ENCODE data around the gene TGFBR2.
"Not testable (repeated sequence)": the region's sequence is repeated elsewhere in the genome, so short reads cannot be mapped to it uniquely, and the experiment has no call there.

The TGFBR2 gene

DNA sequence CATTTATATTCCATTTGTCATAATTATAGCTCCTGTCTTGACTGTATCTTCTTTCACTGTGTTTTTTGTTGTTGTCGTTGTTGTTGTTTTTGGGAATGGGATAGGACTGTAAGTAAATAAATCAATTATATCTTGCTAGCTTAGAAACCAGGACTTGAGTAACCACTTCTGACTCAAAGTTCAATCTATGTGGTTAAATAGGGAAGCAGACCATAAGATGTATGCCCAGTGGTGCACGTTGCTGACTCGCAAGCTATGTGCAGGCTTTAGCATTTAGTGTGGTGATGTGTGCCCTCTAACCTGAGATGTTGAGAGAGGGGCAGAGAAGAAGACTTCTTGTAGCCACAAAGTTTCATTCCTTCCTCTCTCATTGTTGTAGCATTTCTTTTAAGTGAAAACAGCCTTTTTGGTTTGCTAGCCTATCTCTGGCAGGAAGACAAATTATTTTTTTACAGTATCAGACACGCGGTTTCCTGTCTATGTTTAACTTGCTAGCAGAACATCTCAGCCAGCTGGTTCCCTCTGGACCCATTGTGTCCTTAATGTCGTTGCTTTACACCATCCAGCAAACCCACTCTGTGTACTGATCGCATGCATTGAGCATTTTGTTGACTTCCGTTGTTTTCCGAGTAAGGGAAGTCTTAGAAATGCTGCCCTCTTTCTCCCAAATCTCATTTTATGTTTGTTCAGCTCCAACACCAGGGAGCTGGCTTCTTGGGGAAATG lies 52.1 kb downstream of the TGFBR2 start:
- DNase-seq (ENCODE audit: low read depth) = no peak

DNA sequence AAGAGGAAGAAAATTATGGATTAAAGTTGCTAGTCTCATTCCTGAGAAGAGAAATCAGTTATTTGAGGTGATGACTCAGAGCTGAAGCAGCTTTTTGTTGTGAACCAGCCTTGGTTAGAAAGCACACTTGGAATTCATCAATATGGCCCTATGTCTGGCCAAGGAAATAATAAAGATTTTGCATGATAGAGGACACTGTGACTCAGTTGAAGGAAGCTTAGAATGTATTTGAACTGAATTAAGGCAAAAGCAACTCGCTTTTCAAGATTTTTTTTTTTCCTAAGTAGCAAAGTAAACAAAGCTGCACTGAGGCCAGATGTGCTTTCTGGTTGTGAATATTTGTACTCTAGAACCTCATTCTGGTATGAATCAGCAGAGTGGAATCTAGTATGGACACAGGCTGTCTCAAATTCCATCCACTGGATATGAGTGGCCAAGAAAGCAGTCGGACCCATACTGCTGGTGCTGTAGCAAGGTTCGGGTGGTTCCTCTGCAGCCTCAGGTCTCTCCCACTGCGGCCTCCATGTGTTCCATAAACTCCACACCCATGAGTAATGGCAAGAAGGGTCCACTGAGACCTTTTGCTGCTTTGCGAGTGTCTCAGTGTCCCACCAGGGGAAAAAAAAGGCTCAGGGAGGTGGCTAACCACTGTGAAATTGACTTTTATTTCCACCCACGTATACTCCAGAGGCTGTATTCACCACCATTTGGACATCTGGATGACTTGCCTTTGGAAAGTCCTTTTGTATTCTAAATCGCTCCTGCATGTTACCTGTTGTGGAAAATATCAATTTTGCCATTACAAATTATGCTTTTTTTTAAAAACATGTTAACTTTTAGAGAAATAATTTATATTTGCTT lies 53.1 kb downstream of the TGFBR2 start:
- DNase-seq (ENCODE audit: low read depth) = peak; percentile 87

DNA sequence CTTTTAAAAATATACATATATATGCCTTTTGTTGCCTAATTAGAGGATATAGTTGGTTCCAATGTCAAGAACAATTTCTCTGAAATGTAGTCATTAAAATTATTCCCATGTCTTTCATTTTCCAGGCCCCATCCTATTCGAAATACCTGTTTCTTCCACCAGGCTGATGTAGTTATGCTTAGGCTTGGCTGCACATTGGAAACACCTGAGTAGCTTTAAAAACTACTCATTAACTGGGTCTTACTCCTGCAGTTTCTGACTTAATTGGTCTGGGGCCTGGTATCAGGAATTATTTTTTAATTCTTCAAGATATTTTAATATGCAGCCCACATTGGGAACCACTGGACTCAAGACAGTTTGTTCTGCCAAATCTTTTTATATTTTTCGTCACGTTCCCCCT lies 53.7 kb downstream of the TGFBR2 start:
- DNase-seq (ENCODE audit: low read depth) = no peak

DNA sequence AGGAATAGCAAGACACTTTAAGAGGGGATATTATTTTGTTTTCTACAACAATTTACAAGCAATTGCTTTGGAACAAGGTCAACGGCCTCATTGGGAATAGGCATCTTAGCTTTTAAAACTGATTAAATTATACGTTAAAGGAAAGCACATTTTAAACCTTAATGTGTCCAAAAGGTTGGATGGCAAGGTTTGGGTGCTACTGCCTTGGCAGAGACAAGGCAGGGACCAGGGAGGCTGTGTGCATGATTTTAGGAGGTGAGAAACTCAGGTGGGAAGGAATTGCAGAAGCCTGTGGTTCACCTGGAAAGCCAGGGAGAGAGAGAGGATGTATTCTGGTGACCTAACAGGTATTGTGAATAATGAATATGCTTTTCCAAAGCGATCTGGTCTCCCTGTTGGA lies 54.3 kb downstream of the TGFBR2 start:
- DNase-seq (ENCODE audit: low read depth) = no peak

DNA sequence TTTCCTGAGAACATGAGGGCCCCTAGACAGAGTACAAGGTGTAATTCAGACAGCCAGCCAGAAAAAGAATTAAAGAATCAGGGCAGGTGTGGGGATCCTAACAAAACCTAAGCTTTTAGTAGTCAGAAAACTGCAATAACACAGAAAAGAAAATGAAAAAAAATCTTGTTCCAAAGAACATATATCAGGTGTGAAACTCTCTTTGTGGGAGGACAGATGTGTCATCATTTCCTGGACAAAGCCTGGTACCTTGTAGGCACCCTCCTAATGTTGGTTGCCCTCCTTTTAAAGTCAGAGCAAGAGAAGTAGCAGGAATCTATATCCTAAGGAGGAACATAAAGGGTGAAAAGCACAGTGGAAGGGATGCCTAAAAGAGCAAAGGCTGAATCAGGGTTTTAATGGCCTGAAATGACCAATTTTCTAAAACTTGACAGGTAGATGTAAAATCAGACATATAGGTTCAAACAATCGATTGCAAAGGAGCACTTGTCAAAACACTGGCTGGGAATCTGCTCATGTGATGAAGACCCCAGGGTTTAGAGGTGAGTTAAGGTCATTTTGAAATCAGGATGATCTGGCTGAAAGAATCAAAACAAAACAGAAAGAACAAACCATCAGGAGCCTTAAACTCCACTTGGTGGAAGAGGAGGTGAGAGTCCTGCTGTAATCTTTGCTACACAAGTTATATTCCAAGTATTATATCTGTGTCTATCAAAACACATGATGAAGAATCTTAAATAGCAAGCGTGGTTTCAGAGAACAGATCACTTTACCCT lies 54.9 kb downstream of the TGFBR2 start:
- DNase-seq (ENCODE audit: low read depth) = no peak

DNA sequence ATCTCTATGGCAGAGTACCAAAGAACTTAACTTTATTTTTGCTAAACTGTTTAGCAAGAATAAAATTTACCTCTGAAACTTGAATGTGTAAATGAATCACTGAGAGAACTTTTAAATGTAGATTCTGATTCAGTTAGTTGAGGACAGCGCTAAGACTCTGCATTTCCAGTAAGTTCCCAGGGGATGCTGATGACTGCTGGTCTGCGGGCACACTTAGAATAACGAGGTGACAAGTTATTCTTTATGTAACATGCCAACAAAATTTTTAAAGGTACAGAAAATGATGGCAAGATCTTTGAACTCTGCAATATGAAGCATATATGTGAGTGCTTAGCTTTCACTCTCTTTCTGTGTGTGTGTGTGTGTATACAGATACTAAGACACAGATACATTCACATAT lies 56.4 kb downstream of the TGFBR2 start:
- DNase-seq (ENCODE audit: low read depth) = no peak

DNA sequence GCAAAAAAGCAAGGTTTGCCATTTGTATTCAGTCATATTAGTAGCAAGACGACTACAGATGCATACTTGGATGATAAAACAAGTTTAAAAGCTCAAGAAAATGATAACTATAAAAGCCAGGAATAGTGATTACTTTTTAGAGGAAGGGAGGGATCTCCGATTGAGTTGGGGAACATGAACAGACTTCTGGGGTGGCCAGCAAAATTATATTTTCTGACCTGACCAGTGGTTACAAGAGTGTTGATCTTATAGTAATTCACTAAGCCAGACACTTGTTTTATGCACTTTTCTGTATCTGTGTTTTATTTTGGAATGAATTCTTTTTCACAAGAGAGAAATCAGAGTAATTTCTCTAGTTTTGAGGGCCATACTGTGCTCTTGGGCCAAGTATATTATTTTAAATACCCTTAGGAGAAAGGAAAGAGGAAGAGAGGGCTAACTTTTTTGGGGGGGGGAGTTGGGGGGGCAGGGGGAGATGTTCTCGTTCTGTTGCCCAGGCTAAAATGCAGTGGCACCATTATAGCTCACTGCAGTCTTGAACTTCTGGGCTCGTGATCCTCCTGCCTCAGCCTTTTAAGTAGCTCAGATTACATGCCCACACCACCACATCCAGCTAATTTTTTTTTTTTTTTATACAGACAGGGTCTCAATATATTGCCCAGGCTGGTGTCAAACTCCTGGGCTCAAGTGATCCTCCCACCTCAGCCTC lies 57.3 kb downstream of the TGFBR2 start:
- DNase-seq (ENCODE audit: low read depth) = no peak

- DNase-seq (ENCODE audit: low read depth) = no peak
Measured at GRCh38 chr3:30664459-30664858, 58.1 kb downstream of the TGFBR2 start.

DNA sequence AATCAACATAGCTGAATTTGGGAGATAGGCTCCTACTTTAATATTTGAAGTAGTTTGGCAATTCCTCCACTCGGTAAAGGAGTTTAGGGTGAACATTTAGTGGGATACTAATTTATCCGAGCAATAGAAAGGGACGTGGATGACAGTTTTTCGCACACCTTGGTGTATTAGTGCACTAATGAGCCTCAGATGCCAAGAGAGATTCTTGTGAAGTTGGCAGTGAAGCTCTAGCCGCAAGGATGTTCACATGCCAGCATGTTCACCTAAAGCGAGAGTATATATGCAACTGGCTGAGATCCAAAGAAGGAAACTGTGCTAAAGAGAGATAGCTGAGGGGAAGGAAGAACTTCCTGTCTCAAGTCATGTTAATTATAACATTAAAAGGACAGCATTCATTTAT lies 58.5 kb downstream of the TGFBR2 start:
- no peak for DNase-seq (ENCODE audit: low read depth)

DNA sequence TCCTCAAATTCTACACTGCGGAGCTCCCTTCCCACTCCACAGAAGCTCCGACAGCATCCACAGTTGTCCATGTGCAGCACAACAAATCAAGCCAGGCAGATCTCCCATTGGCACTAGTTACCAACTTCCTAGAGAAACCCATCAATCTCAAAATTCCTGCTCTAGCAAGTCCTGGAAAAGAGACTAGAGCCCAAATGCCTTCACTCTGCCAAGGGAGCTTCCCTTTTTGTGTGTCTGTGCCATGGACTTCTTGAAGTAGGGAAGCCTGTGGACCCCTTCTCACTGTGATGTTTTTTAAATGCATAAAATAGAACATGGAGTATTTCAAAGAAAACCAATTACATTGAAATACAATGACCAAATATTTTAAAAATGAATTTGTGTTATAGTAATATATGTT lies 59.1 kb downstream of the TGFBR2 start:
- DNase-seq (ENCODE audit: low read depth) = no peak

GRCh38 chr3:30666572-30667279 lies 60.3 kb downstream of the TGFBR2 start:
- no peak for DNase-seq (ENCODE audit: low read depth)

DNA sequence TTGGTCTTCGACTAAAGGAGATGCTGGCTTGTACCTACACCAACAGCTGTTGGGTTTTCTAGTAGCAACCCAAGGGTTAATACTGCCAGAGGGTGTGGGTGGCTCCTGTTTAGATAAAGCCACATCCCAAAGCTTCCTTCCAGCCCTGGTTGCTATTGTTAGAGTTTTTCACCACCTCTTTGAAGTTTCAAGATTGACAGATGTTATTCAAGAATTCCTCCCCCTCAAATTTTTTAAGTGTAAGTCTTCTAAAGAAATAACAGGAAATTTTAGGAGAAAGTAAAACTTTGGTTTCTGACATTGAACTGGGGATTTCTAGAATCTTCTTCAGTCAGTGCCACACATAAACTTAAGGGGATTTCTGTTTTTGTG lies 60.9 kb downstream of the TGFBR2 start:
- DNase-seq (ENCODE audit: low read depth) = no peak

GRCh38 chr3:30668051-30668609 lies 61.7 kb downstream of the TGFBR2 start:
- DNase-seq (ENCODE audit: low read depth) = no peak

DNA sequence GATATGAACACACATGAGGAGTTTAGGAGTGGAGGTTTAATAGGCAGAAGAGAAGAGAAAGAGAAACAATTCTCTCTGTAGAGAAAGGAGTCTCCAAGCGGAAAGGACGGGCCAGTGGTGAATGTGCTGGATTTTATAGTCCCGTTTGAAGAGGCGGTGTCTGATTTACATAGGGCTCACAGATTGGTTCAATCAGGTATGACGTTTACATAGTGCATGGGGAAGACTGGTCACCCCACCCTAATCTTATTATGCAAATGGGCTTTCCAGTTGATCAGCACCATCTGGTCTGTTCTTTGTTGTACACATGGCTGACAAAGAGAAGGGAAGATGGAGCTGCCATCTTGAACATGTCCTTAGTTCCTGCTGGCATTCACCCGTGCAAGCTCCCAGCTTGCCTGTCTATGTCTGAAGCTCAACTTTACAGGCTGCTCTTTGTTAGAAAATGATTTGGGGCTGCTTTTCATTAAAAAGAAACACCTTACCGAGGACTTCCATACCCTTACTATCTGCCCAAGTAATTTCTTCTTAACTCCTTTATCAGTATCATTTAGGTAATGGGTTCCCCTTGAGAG lies 63.0 kb downstream of the TGFBR2 start:
- not testable (repeated sequence) for DNase-seq (ENCODE audit: low read depth)

GRCh38 chr3:30670292-30670691 lies 63.9 kb downstream of the TGFBR2 start:
- DNase-seq (ENCODE audit: low read depth) = no peak

DNA sequence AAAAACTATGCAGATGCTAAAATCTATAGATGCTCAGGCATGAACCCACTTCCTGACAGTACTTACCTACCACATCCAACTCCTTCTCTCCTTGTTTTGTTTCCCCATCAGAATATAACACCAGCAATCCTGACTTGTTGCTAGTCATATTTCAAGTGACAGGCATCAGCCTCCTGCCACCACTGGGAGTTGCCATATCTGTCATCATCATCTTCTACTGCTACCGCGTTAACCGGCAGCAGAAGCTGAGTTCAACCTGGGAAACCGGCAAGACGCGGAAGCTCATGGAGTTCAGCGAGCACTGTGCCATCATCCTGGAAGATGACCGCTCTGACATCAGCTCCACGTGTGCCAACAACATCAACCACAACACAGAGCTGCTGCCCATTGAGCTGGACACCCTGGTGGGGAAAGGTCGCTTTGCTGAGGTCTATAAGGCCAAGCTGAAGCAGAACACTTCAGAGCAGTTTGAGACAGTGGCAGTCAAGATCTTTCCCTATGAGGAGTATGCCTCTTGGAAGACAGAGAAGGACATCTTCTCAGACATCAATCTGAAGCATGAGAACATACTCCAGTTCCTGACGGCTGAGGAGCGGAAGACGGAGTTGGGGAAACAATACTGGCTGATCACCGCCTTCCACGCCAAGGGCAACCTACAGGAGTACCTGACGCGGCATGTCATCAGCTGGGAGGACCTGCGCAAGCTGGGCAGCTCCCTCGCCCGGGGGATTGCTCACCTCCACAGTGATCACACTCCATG lies 65.3 kb downstream of the TGFBR2 start:
- DNase-seq (ENCODE audit: low read depth) = no peak

DNA sequence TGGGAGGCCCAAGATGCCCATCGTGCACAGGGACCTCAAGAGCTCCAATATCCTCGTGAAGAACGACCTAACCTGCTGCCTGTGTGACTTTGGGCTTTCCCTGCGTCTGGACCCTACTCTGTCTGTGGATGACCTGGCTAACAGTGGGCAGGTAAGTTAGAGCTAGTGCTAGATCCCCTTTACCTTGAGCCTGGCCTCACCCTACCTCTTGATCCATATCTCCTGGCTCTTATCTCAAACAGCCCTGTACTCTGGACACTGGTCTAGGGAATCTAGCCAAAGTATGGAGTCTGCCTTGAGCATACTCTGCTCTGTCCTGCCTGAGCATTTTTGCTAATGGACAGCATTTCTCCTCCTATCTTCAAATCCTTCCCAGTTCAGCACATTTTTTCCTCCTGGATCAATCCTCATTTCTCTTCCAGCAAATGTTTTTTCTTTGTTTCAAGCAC lies 65.9 kb downstream of the TGFBR2 start:
- no peak for DNase-seq (ENCODE audit: low read depth)

- DNase-seq (ENCODE audit: low read depth) = no peak
Measured at GRCh38 chr3:30672959-30673358, 66.6 kb downstream of the TGFBR2 start.

- no peak for DNase-seq (ENCODE audit: low read depth)
Measured at GRCh38 chr3:30673425-30674341, 67.3 kb downstream of the TGFBR2 start.
